AG10803 (cell line): ENCODE results near the gene PSMD3.

Source experiments
- DNase-seq: peaks from one replicate; pipeline ENCODE4 v3.0.0; 2010; ENCODE audit warnings: low read depth
- H3K4me3 ChIP-seq: 2 replicates; pipeline ENCODE4 v1.5.1; 2011; ENCODE audit warnings: mild to moderate bottlenecking, low read length, control low read depth
- CTCF ChIP-seq: conservative IDR thresholded peaks from 2 replicates; pipeline ENCODE4 v1.5.1; 2011; ENCODE audit warnings: mild to moderate bottlenecking, low read length, control low read depth, inconsistent platforms

PSMD3 gene

GRCh38 chr17:39980351-39981206, at the start of gene PSMD3:
PSMD3 (plus strand) TSS chr17:39980807; CDS start chr17:39980971, 164 bp downstream.
- peak; percentile 82 for TF ChIP-seq CTCF
- peak within 1 kb of the TSS; percentile 96 for H3K4me3 ChIP-seq
- peak; percentile 99 for DNase-seq

- no peak for TF ChIP-seq CTCF
- no peak for DNase-seq
- no peak overlapping the region for H3K4me3 ChIP-seq
Observed at GRCh38 chr17:39933912-39934311, 46.7 kb upstream of the PSMD3 start.

GRCh38 chr17:39934324-39934723, 46.3 kb upstream of the PSMD3 start:
- H3K4me3 ChIP-seq = no peak overlapping the region
- no peak for TF ChIP-seq CTCF
- no peak for DNase-seq

GRCh38 chr17:39935909-39936308, 44.7 kb upstream of the PSMD3 start:
- no peak for DNase-seq

GRCh38 chr17:39937447-39937846, 43.2 kb upstream of the PSMD3 start:
- no peak for DNase-seq
- H3K4me3 ChIP-seq = no peak overlapping the region
- no peak for TF ChIP-seq CTCF

More at GRCh38 chr17:39935909-39936308, 44.7 kb upstream of the PSMD3 start:
- TF ChIP-seq CTCF = no peak
- no peak overlapping the region for H3K4me3 ChIP-seq

GRCh38 chr17:39938140-39938869, 42.3 kb upstream of the PSMD3 start:
- no peak overlapping the region for H3K4me3 ChIP-seq
- no peak for DNase-seq
- no peak for TF ChIP-seq CTCF
